Adipocyte (in vitro differentiated cells): ENCODE results near the gene CXorf66.

Experiments used
- DNase-seq: peaks from one replicate; pipeline ENCODE4 v3.0.0-alpha.2; 2015; ENCODE audit warnings: low read depth
- H3K27me3 ChIP-seq: replicated peaks from 2 replicates; pipeline ENCODE4 v1.7.0; 2013; ENCODE audit warnings: mild to moderate bottlenecking, low read length, moderate library complexity; ENCODE audit not compliant: control insufficient read depth, insufficient read depth
- H3K36me3 ChIP-seq: 2 replicates; pipeline ENCODE4 v1.7.0; 2013; ENCODE audit warnings: low read length, mild to moderate bottlenecking, moderate library complexity; ENCODE audit not compliant: control insufficient read depth, insufficient read depth, severe bottlenecking
- H3K4me1 ChIP-seq: 2 replicates; pipeline ENCODE4 v1.7.0; 2013; ENCODE audit warnings: mild to moderate bottlenecking, low read length, moderate library complexity; ENCODE audit not compliant: control insufficient read depth, insufficient read depth
- H3K4me3 ChIP-seq: 2 replicates; pipeline ENCODE4 v1.7.0; 2013; ENCODE audit warnings: mild to moderate bottlenecking, low read length, moderate library complexity
- H3K9ac ChIP-seq: 2 replicates; pipeline ENCODE4 v1.7.0; 2013; ENCODE audit warnings: mild to moderate bottlenecking, low read length, moderate library complexity
- H3K9me3 ChIP-seq: 2 replicates; pipeline ENCODE4 v1.7.0; 2013; ENCODE audit warnings: mild to moderate bottlenecking, low read length, moderate library complexity; ENCODE audit not compliant: control insufficient read depth

CXorf66 gene

DNA sequence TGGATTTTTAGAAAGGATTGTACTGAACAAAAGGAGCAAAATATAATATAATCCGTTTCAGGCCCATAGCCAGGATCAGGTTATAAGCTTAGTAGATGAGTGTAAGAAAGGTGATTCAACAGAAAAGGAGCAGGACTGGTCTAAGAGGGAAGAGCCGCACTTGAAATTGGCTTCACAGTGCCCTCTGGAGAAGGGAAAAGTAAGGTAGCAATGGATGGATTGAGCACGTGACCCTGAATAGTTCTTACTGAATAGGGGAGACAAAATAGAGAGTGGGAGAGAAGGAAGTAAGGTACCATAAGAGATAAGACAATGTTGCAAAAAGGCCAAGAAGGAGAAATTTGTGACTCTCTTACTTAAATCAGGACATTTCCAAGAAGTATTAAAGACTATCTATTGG, 15.6 kb downstream of the CXorf66 start:
- Histone ChIP-seq H3K4me1 (no peaks in the 10 kb centered on the region), H3K9me3 (no peaks in the 10 kb centered on the region), H3K36me3 (no peaks in the 10 kb centered on the region), H3K9ac (no peak overlapping the region), H3K4me3 (no peak overlapping the region), H3K27me3 (no peaks in the 10 kb centered on the region)
- no peak for DNase-seq

DNA sequence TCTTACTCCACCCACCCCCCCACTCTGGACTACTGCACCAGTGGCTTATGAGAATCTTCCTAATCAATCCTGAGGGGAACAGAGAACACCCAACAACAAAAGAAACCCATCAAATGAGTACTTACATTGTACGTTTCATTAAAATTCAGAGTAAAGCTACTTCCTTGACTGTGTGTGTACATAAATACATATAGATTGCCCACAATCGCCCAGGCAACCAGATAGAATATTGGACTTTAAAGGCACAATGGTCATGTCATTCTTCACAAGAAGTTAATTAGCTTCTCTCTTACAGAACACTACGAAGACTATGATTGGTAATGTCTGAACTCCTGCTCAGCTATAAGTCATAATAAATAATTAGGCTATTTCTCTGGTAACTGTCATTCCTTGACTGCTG, 20.2 kb downstream of the CXorf66 start:
- H3K4me1 ChIP-seq, result no peaks in the 10 kb centered on the region
- no peak overlapping the region for H3K9ac ChIP-seq
- H3K27me3 ChIP-seq, result peaks cover 7% of the 10 kb centered on the region
- no peak for DNase-seq
- no peaks in the 10 kb centered on the region for H3K9me3 ChIP-seq
- H3K36me3 ChIP-seq, result no peaks in the 10 kb centered on the region
- no peak overlapping the region for H3K4me3 ChIP-seq

DNA sequence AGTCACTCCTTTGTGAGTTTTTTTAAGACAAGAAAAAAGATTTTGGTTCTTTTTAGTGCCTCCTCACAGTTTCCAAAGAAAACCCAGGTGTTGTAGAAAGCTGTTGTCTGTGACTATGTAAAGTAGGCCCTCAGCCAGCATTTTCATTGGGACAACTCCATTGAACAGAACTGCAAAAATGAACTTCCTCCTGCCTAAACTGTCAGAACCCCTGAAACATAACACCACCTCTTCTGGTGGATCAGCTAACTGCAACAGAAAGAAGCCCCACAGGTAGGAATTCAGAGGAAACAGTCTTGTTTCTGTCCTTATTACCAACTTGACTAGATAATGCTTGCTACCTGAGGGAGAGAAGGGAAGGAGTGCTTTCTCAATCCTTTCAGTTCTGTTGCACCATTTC, 29.1 kb downstream of the CXorf66 start:
- no peak overlapping the region for H3K9ac ChIP-seq
- DNase-seq, result no peak

DNA sequence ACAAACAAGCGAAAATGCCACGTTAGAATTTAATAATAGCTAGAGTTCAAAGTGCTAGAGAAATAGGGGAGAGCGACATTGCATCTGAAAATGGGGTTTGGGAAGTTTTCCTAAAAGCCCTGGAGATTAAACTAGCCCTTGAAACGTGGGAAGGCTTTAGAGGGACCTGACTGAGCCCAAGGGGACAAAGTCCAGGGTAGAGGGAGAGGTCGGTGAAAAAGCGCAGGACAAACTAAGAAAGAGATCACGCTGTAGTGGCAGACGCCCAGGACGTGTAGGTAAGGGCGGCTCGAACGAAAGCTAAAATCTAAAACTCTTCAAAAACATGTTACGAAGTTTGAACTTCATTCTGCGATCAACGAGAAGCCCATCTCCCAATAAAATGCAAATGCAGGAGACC, 31.4 kb downstream of the CXorf66 start:
- Histone ChIP-seq H3K9ac (peak overlapping the region; percentile 88), H3K27me3 (no peaks in the 10 kb centered on the region), H3K4me3 (peak overlapping the region; percentile 79), H3K36me3 (no peaks in the 10 kb centered on the region), H3K4me1 (no peaks in the 10 kb centered on the region), H3K9me3 (no peaks in the 10 kb centered on the region)
- no peak for DNase-seq

More for the DNA sequence above, 29.1 kb downstream of the CXorf66 start:
- no peaks in the 10 kb centered on the region for H3K4me1 ChIP-seq
- no peak overlapping the region for H3K4me3 ChIP-seq
- no peaks in the 10 kb centered on the region for H3K27me3 ChIP-seq
- H3K36me3 ChIP-seq, result no peaks in the 10 kb centered on the region
- H3K9me3 ChIP-seq, result no peaks in the 10 kb centered on the region

DNA sequence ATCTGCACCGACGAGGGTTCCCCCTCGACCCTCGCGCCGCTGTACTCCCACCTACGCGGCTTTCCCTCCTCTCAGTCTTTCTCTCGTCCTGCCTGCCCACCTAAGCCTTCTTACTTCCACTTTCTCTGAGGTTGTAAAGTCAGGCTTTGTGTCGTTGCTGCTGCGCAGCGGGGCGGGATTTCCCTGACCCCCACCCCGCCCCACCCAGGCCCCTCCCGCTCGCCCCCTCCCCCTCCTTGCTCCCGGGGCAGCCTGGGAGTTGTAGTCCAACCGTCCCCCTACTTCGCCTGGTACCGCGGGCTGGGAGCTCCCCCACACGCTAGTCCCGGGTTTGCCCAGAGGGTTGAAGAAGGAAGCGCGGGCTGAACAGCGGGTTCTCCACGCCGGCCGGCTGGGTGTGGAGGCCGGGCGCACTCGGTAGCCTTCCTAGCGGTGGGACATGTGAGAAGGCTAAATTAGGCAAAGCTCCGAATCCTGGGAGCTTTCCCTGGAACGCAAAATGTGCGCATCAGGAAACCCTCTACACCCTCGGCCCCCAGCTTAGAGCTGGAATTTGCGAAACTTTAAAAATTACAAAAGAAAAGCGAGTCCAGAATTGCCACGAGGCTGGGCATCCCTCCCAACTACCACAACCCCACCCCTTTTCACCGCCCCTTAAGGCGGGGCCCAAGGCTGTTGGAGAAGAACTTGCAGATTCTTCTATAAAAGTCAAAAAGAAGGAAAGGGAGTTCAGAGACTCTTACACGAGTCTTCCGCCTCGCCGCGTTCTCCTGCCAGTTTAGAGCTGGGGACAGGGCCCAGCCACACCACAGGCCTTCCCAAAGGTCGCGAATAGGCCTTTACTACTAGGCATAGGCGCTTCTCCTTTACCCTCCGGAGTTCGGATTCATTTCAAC, 32.2 kb downstream of the CXorf66 start, which contains the start of gene ATP11C:
ATP11C (minus strand) TSS at position 153 of the 896 bp plus-strand sequence. CDS start 1,011 bp downstream, outside the sequence.
- no peaks in the 10 kb centered on the region for H3K9me3 ChIP-seq
- DNase-seq, result peak; percentile 88
- peak within 1 kb of the TSS; percentile 84 for H3K4me3 ChIP-seq
- no peaks in the 10 kb centered on the region for H3K27me3 ChIP-seq
- H3K4me1 ChIP-seq, result no peaks in the 10 kb centered on the region
- H3K9ac ChIP-seq, result peak within 1 kb of the TSS; percentile 88
- H3K36me3 ChIP-seq, result no peaks in the 10 kb centered on the region

DNA sequence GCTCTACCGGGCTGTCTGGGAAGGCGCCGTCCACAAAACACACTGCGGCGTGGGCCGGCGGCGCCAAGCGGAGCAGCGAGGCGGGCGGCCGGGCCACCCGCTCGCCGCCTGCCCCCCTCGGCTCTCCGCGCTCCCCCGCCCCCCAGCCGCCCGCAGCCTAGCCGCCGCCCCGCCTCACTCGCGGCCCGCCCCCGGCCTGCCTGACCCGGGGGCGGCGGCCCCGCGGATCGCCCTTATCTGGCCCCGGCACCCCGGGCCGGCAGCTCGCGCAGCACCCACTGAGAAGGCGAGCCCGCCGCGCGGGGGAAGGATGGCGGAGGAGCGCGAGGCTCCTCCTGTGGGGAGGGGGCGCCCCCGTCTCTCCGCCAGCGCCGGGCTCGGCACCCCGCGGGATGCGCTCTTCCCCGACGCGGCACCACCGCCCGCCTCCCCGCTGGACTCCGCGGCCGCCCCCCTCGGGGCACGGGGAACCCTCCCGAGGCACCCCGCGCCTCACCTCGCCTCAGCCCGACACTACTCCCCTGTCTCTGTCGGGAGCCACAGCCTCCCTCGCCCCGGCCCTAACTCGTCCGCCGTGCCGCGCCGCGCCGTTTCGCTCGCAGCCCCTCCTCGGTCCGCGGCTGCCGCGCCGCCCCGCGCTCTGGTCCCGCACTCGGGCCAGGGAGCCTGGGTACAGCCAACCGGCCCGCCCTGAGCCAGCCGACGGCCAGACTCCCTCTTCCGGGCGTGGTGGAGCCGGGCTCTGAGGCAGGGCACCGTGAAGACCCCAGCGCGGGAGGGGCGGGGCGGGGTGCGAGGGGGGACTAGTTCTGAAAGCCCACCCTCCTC, 33.0 kb downstream of the CXorf66 start:
- Histone ChIP-seq H3K36me3 (no peaks in the 10 kb centered on the region), H3K4me3 (peak overlapping the region; percentile 84), H3K4me1 (no peaks in the 10 kb centered on the region), H3K9me3 (no peaks in the 10 kb centered on the region), H3K27me3 (no peaks in the 10 kb centered on the region), H3K9ac (peak overlapping the region; percentile 87)
- peak; percentile 71 for DNase-seq

DNA sequence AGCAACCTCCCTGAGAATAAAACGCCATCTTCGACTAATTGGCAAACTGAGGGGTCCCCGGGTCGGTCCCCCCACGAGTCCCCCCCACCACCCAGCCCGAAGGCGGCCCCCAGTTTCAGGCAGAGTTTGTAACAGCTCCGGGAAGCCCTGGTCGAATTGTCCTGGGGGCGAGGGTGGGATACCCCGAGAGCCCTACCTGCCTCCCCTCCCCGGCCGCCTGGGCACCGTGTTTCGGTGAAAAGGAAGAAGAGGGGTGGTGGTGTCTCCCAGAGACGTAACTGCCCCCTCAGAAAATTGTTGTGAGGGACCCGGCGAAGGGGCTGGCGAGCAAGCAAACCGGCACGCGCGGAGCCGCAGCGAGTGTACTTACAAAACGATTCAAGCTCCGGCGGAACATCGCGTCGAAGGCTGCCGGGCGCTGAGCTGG, 33.7 kb downstream of the CXorf66 start:
- H3K9me3 ChIP-seq, result no peaks in the 10 kb centered on the region

DNA sequence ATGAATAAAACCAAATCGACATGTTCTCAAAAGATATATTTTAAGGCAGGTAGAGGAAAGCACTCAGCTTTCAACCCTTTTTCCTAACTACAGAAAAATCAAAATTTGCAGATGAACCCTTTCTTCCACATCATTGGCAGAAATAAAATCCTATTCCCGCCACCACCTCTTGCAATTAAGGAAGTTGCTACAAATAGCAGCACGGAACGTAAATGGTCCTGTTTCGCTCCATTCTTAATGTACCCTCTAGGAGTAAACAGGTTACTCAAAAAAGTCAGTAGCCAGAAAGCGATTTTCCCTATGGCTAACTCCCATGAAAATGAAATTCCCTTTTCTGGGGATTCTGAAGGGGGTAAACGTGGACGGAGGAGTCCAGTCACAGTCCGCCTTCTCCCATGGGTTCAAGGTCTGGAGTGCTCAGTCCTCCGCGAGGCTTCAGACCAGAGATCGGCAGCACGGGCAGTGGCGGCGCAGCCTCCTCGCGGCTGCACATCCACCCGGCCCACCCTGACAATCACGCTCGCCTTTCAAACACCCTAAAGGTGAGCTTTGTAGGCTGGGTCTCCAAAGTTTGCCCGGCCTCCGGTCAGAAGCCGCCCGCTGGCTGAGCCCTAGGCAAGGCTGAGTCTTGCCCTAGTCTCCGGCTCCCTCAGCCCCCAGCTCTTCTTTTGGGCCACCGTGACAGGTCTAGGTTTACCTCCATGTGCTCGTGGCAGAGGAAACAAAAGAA, 34.2 kb downstream of the CXorf66 start:
- Histone ChIP-seq H3K4me1 (no peaks in the 10 kb centered on the region), H3K36me3 (no peaks in the 10 kb centered on the region), H3K9me3 (no peaks in the 10 kb centered on the region), H3K4me3 (peak overlapping the region; percentile 84), H3K27me3 (no peaks in the 10 kb centered on the region), H3K9ac (peak overlapping the region; percentile 85)
- peak; percentile 36 for DNase-seq

More for the DNA sequence above, 33.7 kb downstream of the CXorf66 start:
- Histone ChIP-seq H3K9ac (peak overlapping the region; percentile 85), H3K27me3 (no peaks in the 10 kb centered on the region), H3K36me3 (no peaks in the 10 kb centered on the region), H3K4me3 (peak overlapping the region; percentile 84), H3K4me1 (no peaks in the 10 kb centered on the region)
- DNase-seq, result no peak

DNA sequence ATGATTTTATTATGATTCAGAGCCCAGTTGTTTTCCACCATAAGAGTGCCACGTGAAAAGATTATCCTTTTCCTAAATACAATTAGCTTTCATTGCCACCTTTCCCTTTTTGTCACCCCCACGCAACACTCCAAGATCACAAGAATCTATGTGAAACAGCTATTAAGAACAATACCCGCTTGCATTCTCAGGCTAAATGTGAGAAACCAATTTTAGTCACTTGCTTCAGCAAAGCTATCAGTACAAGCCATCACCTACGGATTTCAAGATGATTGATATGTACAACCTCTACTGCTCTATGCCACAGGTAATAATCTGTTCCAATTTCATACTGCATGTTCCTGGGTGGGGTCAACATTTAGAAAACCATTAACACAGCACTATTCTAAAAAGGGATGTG, 34.9 kb downstream of the CXorf66 start:
- H3K4me1 ChIP-seq, result no peaks in the 10 kb centered on the region
- peak overlapping the region; percentile 84 for H3K4me3 ChIP-seq
- no peaks in the 10 kb centered on the region for H3K27me3 ChIP-seq
- H3K9me3 ChIP-seq, result no peaks in the 10 kb centered on the region
- no peaks in the 10 kb centered on the region for H3K36me3 ChIP-seq
- DNase-seq, result no peak
- H3K9ac ChIP-seq, result no peak overlapping the region

DNA sequence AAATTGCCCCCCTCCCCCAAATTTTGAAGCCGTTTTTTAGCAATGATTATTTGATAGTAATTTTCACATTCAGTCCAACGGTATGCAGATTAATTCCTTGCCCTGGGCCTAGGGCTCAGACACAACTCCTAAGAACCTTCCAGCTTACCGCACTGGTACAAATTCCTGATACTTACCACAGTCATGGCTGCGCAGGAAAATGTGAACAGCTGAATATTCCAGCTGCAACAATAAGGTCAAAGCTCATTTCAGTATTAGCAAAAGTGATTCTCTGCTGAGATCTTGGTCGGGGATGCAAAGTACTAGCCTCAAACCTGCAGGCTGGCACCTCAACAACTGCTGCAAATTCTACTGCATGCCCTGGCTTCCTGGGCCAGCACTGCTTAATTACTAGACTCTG, 35.4 kb downstream of the CXorf66 start:
- no peaks in the 10 kb centered on the region for H3K9me3 ChIP-seq
- H3K27me3 ChIP-seq, result no peaks in the 10 kb centered on the region
- no peak for DNase-seq
- H3K4me1 ChIP-seq, result no peaks in the 10 kb centered on the region
- H3K36me3 ChIP-seq, result no peaks in the 10 kb centered on the region
- no peak overlapping the region for H3K9ac ChIP-seq
- peak overlapping the region; percentile 11 for H3K4me3 ChIP-seq

DNA sequence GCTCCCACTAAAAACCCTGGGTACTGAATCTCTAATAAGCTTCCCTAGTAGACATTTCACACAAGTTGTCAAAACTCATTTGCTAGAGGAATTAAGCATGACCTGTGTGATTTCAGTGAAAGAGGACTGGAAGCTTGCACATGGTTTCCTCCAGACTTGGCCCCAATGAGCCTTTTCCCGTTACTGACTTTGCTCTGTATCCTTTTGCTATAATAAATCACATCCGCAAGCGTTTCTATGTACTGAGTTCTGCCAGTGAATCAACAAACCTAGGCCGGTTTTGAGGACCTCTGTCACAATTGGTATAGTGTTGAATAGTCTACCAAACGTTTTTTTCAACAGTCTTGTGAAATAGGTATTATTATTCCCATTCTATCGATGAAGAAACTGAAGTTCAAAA, 40.6 kb downstream of the CXorf66 start:
- Histone ChIP-seq H3K4me1 (peaks cover 6% of the 10 kb centered on the region), H3K36me3 (no peaks in the 10 kb centered on the region), H3K27me3 (peaks cover 3% of the 10 kb centered on the region), H3K9ac (no peak overlapping the region), H3K9me3 (no peaks in the 10 kb centered on the region), H3K4me3 (no peak overlapping the region)
- DNase-seq, result no peak
